CD4-positive, CD25-positive, alpha-beta regulatory T cell (primary cell): ENCODE measurements around the gene GNG7. TPM values are rescaled to one million over a fixed set of nuclear protein-coding genes. Genes with fewer than 3 reads are reported as not detected.
"Not testable (repeated sequence)": the region's sequence is repeated elsewhere in the genome, so short reads cannot be mapped to it uniquely, and the experiment has no call there.

Experiments
- ATAC-seq, 2 donors: fragments of 150-1000 bp; cut with Tn5 transposase; one replicate each; pipeline ENCODE4 v1.10.0; 2021; ENCODE audit warnings: low read depth in 2 of 2, moderate number of reproducible peaks in 2 of 2, moderate library complexity in 1 of 2
- DNase-seq, 3 donors: peaks; one replicate each; pipeline versions ENCODE4 v3.0.0 to v3.0.0-alpha.2; 2012 to 2022; ENCODE audit warnings: mixed read lengths in 1 of 3
- H3K27ac ChIP-seq: one replicate; pipeline ENCODE4 v1.7.0; 2013; ENCODE audit warnings: mild to moderate bottlenecking, low read length; ENCODE audit not compliant: insufficient read depth, poor library complexity, severe bottlenecking
- H3K27me3 ChIP-seq: one replicate; pipeline ENCODE4 v1.7.0; 2013; ENCODE audit warnings: low read length; ENCODE audit not compliant: control insufficient read depth, insufficient read depth
- H3K36me3 ChIP-seq: one replicate; pipeline ENCODE4 v1.7.0; 2013; ENCODE audit warnings: mild to moderate bottlenecking, low read length, moderate library complexity; ENCODE audit not compliant: control insufficient read depth, insufficient read depth
- H3K4me1 ChIP-seq: 2 replicates; pipeline ENCODE4 v1.7.0; 2013; ENCODE audit warnings: mild to moderate bottlenecking, low read length; ENCODE audit not compliant: insufficient read depth, control insufficient read depth, poor library complexity, severe bottlenecking
- H3K4me3 ChIP-seq: one replicate; pipeline ENCODE4 v1.7.0; 2013; ENCODE audit warnings: low read depth, mild to moderate bottlenecking, low read length, moderate library complexity
- H3K9me3 ChIP-seq, 2 experiments: 1 replicate in 1 of 2; 2 replicates in 1 of 2; pipeline ENCODE4 v1.7.0; 2013; ENCODE audit warnings: low read length in 2 of 2, mild to moderate bottlenecking in 1 of 2, moderate library complexity in 1 of 2; ENCODE audit not compliant: control insufficient read depth in 2 of 2
- H3K27ac Mint-ChIP-seq, 3 donors: one replicate each; pipeline ENCODE4 v1.8.0; 2020 to 2022; ENCODE audit warnings: mild to moderate bottlenecking in 3 of 3, mixed read lengths in 3 of 3, moderate library complexity in 2 of 3
- H3K27me3 Mint-ChIP-seq: one replicate; pipeline ENCODE4 v1.8.0; 2022; ENCODE audit warnings: mild to moderate bottlenecking, mixed read lengths
- H3K36me3 Mint-ChIP-seq: one replicate; pipeline ENCODE4 v1.8.0; 2020; ENCODE audit warnings: mixed read lengths
- H3K4me1 Mint-ChIP-seq, 4 donors: one replicate each; pipeline ENCODE4 v1.8.0; 2020 to 2022; ENCODE audit warnings: mixed read lengths in 4 of 4, mild to moderate bottlenecking in 1 of 4
- H3K4me3 Mint-ChIP-seq, 4 donors: one replicate each; pipeline ENCODE4 v1.8.0; 2020 to 2022; ENCODE audit warnings: mild to moderate bottlenecking in 4 of 4, mixed read lengths in 4 of 4, moderate library complexity in 3 of 4
- H3K9me3 Mint-ChIP-seq, 7 donors: one replicate each; pipeline ENCODE4 v1.8.0; 2020 to 2022; ENCODE audit warnings: mixed read lengths in 7 of 7, mild to moderate bottlenecking in 3 of 7, moderate library complexity in 2 of 7
- polyA plus RNA-seq, 4 donors: library from polyadenylated mRNA; unstranded; fragments of 300-500 nt; fragmentation: Illumina TruSeq; gene quantifications; one replicate each; pipeline ENCODE4 v1.2.3, GENCODE V29; 2021
- total RNA-seq: library from RNA; stranded (reverse); gene quantifications from one replicate; pipeline ENCODE4 v1.2.3, GENCODE V29; 2022

GNG7 gene
- total and polyA plus RNA-seq, 5 donors from 2014 or later, result 0.65 to 1.6 (median 1.2) TPM

- Mint-ChIP-seq H3K27me3 (peaks cover 18% of the 10 kb centered on the region), H3K9me3 (peaks cover 0 to 3% (median 0%) of the 10 kb centered on the region in 7 donors), H3K4me3 (no peak overlapping the region), H3K4me1 (peaks cover 0 to 3% (median 0%) of the 10 kb centered on the region in 4 donors), H3K27ac (peak overlapping the region in 1 of 3 donors; percentile 16), H3K36me3 (no peaks in the 10 kb centered on the region)
- no peak for ATAC-seq
- H3K4me1 ChIP-seq, result no peaks in the 10 kb centered on the region
- H3K27ac ChIP-seq, result no peak overlapping the region
- no peak for DNase-seq
- H3K27me3 ChIP-seq, result peaks cover 5% of the 10 kb centered on the region
- no peaks in the 10 kb centered on the region for H3K9me3 ChIP-seq
- H3K36me3 ChIP-seq, result no peaks in the 10 kb centered on the region
- no peak overlapping the region for H3K4me3 ChIP-seq
Measured at GRCh38 chr19:2589441-2589840, 113.1 kb downstream of the GNG7 start.

DNA sequence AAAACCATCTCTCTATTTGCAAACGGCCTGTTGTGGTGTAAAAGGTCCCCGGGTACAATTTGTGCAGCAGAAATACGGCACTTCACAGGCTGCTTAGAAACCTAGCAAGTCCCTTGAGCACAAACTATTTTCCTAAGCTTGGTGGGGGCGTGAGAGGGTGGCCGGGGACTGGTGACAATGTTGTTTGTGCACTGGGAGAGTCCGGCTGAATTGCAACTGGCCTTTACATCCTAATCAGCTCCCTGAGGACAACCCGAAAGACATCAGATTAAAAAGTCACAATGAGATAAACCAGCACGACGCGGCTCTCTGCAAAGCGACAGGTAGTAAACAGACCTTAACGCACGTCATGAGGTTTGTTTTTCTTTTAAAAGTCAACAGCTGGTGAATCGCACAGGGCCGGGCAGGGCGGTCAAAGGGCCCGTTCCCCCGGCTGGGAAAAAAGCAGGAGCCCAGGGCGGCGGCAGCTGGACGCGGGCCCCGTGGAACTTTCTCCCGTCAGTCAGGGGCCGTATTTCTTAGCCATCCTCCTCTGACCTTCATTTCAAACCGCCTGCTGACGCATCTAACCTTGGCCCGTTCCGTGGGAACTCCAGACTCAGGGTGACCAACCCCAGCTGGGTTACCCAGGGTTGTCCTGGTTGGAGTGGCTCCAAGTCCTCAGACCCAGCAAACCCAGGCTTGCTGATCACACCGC is 114.3 kb downstream of the GNG7 start:
- Mint-ChIP-seq H3K36me3 (no peaks in the 10 kb centered on the region), H3K27me3 (peaks cover 18% of the 10 kb centered on the region), H3K4me1 (peaks cover 0 to 3% (median 0%) of the 10 kb centered on the region in 4 donors), H3K9me3 (peaks cover 0 to 6% (median 1%) of the 10 kb centered on the region in 7 donors), H3K4me3 (no peak overlapping the region), H3K27ac (no peak overlapping the region)
- Histone ChIP-seq H3K27ac (no peak overlapping the region), H3K36me3 (no peaks in the 10 kb centered on the region), H3K4me1 (no peaks in the 10 kb centered on the region), H3K9me3 (peaks cover 0 to 5% of the 10 kb centered on the region in 2 experiments), H3K27me3 (peaks cover 5% of the 10 kb centered on the region), H3K4me3 (no peak overlapping the region)
- ATAC-seq (no peak), DNase-seq (no peak)

DNA sequence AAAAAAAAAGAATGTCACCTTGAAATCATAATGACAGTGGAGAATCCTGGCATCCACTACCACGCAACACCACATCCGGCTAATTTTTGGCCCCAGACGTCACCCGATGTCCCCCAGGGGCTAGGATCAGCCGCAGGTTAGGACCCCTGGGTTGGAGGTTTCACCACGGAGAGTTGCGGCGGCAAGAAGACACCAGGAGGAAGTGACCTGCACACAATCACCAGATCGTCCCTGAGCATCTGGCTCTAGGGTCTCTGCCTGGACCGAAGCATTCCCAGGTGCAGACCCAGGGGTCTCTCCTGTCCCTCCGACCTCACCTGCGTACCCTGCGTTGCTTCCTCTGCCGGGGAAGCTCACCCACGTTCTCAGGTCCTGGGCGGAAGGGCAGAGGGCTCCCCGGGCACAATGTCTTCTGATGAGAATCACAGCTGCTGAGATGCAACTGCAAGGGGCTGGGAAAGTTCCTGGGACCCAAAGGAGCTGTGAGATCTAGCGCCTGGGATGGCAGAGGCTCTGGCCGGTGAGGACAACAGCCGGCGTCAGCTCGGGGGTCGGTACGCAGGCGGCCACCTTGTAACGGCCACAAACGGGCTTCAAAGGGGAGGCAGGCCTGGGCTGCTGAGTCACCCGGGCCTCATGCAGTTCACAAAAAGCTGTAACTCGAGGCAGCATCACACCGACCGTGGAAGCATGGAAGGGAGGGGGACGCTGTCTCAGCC is 115.3 kb downstream of the GNG7 start:
- Mint-ChIP-seq H3K4me1 (peaks cover 0 to 3% (median 0%) of the 10 kb centered on the region in 4 donors), H3K27me3 (peaks cover 20% of the 10 kb centered on the region)
- no peak for ATAC-seq

DNA sequence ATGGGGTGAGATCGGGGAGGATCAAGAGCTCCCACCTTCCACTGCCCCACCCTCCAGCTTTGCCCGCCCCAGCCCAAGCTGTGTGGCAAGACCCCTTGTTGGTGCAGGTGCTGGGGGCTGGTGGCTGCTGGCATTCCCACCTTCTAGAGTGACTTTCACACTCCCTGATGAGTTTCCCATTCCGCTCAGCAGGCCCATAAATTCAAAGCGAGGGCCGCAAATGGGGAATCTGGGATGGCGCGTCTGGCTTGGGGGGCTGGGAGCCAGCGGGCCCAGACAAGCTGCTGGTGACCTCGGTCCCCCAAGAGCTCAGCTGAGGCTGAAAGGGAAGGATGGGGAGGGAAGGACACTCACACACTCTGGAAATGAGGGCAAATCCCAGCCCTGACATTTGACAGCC is 116.3 kb downstream of the GNG7 start:
- DNase-seq (no peak), ATAC-seq (no peak)
- peaks cover 0 to 11% (median 1%) of the 10 kb centered on the region in 7 donors for H3K9me3 Mint-ChIP-seq
- Histone ChIP-seq H3K4me1 (no peaks in the 10 kb centered on the region), H3K36me3 (no peaks in the 10 kb centered on the region), H3K4me3 (no peak overlapping the region), H3K27ac (no peak overlapping the region), H3K9me3 (peaks cover 0 to 17% of the 10 kb centered on the region in 2 experiments), H3K27me3 (peaks cover 3% of the 10 kb centered on the region)
- peaks cover 19% of the 10 kb centered on the region for H3K27me3 Mint-ChIP-seq
- H3K27ac Mint-ChIP-seq, result no peak overlapping the region
- no peaks in the 10 kb centered on the region for H3K36me3 Mint-ChIP-seq
- peaks cover 0 to 3% (median 0%) of the 10 kb centered on the region in 4 donors for H3K4me1 Mint-ChIP-seq
- H3K4me3 Mint-ChIP-seq, result no peak overlapping the region

More for the DNA sequence above, 115.3 kb downstream of the GNG7 start:
- no peak overlapping the region for H3K4me3 ChIP-seq
- H3K36me3 Mint-ChIP-seq, result no peaks in the 10 kb centered on the region
- no peak for DNase-seq
- peaks cover 5% of the 10 kb centered on the region for H3K27me3 ChIP-seq
- H3K4me1 ChIP-seq, result no peaks in the 10 kb centered on the region
- H3K27ac ChIP-seq, result no peak overlapping the region
- no peak overlapping the region for H3K4me3 Mint-ChIP-seq
- H3K9me3 Mint-ChIP-seq, result peaks cover 0 to 6% (median under 1%) of the 10 kb centered on the region in 7 donors
- no peak overlapping the region for H3K27ac Mint-ChIP-seq
- no peaks in the 10 kb centered on the region for H3K36me3 ChIP-seq
- H3K9me3 ChIP-seq, result peaks cover 0 to 15% of the 10 kb centered on the region in 2 experiments

DNA sequence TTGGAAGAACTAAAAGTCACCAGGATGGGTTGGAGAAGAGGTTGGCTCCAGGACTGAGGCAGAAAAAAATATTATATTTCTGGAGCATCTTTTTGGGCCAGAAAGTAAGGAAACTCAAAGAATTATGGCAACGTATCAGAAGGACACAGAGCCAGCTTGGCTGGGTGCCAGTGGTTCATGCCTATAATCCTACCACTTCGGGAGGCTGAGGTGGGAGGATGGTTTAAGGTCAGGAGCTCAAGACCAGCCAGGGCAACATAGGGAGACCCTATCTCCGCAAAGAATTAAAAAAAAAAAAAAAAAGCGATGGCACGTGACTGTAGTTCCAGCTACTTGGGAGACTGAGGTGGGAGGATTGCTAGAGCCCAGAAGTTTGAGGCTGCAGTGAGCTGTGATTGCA is 118.5 kb downstream of the GNG7 start:
- no peaks in the 10 kb centered on the region for H3K36me3 ChIP-seq
- Mint-ChIP-seq H3K27ac (no peak overlapping the region), H3K4me1 (peaks cover 0 to 8% (median 0%) of the 10 kb centered on the region in 4 donors), H3K9me3 (peaks cover 0 to 11% (median 0%) of the 10 kb centered on the region in 7 donors), H3K4me3 (no peak overlapping the region), H3K27me3 (peaks cover 14% of the 10 kb centered on the region), H3K36me3 (no peaks in the 10 kb centered on the region)
- H3K4me1 ChIP-seq, result peaks cover 6% of the 10 kb centered on the region
- peaks cover 0 to 17% of the 10 kb centered on the region in 2 experiments for H3K9me3 ChIP-seq
- H3K27me3 ChIP-seq, result no peaks in the 10 kb centered on the region
- no peak overlapping the region for H3K4me3 ChIP-seq
- DNase-seq, result no peak
- no peak overlapping the region for H3K27ac ChIP-seq
- ATAC-seq, result no peak

DNA sequence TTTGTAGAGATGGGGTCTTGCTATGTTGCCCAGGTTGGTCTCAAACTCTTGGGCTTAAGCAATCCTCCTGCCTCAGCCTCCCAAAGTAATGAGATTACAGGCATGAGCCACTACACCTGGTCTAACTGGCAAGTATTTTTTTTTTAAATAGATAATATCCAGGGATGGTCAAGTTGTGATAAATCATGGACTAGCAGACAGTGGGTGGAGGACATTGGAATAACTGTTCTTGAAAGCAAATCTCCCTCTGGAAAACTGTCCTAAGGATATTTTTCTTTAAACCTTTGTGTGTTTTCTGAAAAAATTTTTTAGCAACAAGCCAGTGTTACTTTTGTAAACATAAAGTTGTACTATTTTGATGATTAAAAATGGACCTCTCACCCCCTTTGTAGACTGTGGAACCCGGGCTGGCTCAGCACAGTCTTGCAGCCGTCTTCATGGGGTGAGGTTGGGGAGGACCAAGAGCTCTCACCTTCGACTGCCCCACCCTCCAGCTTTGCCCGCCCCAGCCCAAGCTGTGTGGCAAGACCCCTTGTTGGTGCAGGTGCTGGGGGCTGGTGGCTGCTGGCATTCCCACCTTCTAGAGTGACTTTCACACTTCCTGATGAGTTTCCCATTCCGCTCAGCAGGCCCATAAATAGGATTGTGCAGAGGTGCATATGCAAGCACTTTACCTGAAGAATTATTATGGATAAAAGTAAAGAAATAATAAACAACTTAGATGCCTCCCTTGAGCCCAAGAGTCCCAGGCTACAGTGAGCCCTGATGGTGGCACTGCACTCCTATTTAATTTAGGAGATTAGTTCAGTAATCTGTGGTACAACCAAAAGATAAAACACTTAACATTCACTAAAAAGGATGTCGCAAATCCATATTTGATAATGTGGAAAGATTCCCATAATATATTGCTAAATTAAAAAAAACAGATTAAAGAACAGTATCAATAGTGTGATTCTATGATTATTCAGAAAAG is 119.2 kb downstream of the GNG7 start:
- H3K36me3 ChIP-seq, result no peaks in the 10 kb centered on the region
- H3K36me3 Mint-ChIP-seq, result no peaks in the 10 kb centered on the region
- H3K27me3 Mint-ChIP-seq, result peaks cover 17% of the 10 kb centered on the region
- DNase-seq, result no peak
- H3K4me3 Mint-ChIP-seq, result no peak overlapping the region
- H3K4me1 Mint-ChIP-seq, result peaks cover 0 to 9% (median 0%) of the 10 kb centered on the region in 4 donors
- no peak overlapping the region for H3K27ac Mint-ChIP-seq
- H3K9me3 Mint-ChIP-seq, result peaks cover 0 to 11% (median 0%) of the 10 kb centered on the region in 7 donors
- H3K4me1 ChIP-seq, result peaks cover 8% of the 10 kb centered on the region
- no peaks in the 10 kb centered on the region for H3K27me3 ChIP-seq
- H3K4me3 ChIP-seq, result no peak overlapping the region
- no peak overlapping the region for H3K27ac ChIP-seq
- peaks cover 0 to 17% of the 10 kb centered on the region in 2 experiments for H3K9me3 ChIP-seq
- ATAC-seq, result no peak

DNA sequence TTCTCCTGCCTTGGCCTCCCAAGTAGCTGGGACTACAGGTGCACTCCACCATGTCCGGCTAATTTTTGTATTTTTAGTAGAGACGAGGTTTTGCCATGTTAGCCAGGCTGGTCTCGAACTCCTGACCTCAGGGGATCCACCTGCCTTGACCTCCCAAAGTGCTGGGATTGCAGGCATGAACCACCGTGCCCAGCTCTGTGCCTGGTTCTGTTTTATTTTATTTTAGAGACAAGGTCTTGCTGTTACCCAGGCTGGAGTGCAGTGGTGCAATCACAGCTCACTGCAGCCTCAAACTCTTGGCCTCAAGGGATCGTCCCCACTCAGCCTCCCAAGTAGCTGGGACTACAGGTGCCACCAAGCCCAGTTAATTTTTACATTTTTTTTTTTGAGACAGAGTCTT is 122.1 kb downstream of the GNG7 start:
- H3K9me3 ChIP-seq, result peaks cover 0 to 17% of the 10 kb centered on the region in 2 experiments
- H3K27me3 ChIP-seq, ATAC-seq, H3K4me1 ChIP-seq, H3K4me3 Mint-ChIP-seq, H3K36me3 ChIP-seq, H3K4me3 ChIP-seq, H3K36me3 Mint-ChIP-seq, H3K27ac Mint-ChIP-seq, DNase-seq, H3K27ac ChIP-seq: not testable (repeated sequence)
- Mint-ChIP-seq H3K27me3 (peaks cover 20% of the 10 kb centered on the region), H3K9me3 (peaks cover 0 to 11% (median 0%) of the 10 kb centered on the region in 7 donors), H3K4me1 (peaks cover 0 to 11% (median under 1%) of the 10 kb centered on the region in 4 donors)
